ENCODE results near the gene TRMT11.

DNA sequence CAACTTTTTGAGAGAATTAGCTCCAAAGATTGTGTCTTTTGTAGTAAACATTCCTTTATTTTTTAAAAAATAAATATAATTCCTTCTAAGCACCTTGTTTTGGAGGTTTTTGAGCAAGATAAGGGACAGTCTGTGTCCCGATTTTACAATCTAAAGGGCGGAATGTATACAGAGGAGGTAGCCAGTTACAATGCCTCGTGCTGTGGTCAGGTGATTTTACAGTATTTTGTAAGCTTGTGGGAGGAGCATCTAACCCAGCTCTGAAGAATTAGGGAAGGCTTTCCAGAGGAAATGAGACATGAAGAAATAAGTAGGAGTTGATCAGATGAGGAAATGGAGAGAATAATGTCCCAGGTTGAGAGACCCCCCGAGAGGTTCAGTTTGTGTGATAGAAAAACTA lies 28.5 kb upstream of the TRMT11 start:
- TF ChIP-seq OVOL3 (tag by site-specific recombination; IDR thresholded peaks at IDR 0.05), result no peak
- no peak for TF ChIP-seq ZNF398 (tag by site-specific recombination; IDR thresholded peaks at IDR 0.05)
- no peak for TF ChIP-seq SETDB1 (IDR thresholded peaks at IDR 0.05; ENCODE audit: insufficient read length, low read length)
- no peak for TF ChIP-seq MEIS1 (CRISPR knock-in tag; IDR thresholded peaks at IDR 0.05; ENCODE audit: borderline replicate concordance)
- TF ChIP-seq, protein P1, sequence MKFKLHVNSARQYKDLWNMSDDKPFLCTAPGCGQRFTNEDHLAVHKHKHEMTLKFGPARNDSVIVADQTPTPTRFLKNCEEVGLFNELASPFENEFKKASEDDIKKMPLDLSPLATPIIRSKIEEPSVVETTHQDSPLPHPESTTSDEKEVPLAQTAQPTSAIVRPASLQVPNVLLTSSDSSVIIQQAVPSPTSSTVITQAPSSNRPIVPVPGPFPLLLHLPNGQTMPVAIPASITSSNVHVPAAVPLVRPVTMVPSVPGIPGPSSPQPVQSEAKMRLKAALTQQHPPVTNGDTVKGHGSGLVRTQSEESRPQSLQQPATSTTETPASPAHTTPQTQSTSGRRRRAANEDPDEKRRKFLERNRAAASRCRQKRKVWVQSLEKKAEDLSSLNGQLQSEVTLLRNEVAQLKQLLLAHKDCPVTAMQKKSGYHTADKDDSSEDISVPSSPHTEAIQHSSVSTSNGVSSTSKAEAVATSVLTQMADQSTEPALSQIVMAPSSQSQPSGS (tag by site-specific recombination; IDR thresholded peaks at IDR 0.05; ENCODE audit: low read depth), result no peak
- no peak for TF ChIP-seq ZNF174 (tag by site-specific recombination; IDR thresholded peaks at IDR 0.05)
- TF ChIP-seq ZNF10 (tag by site-specific recombination; IDR thresholded peaks at IDR 0.05), result no peak
- TF ChIP-seq PRDM1 (tag by site-specific recombination; IDR thresholded peaks at IDR 0.05), result no peak
